Neural progenitor cell (in vitro differentiated cells): ENCODE measurements around the gene MKX.

ENCODE experiments used
- CTCF ChIP-seq: fragments of 200-600 bp; sonication (generic); IDR thresholded peaks from 2 replicates; pipeline ENCODE4 v1.5.1; 2017; ENCODE audit warnings: antibody characterized with exemption, mild to moderate bottlenecking
- EZH2 ChIP-seq: fragments of 200-600 bp; sonication (generic); IDR thresholded peaks from 2 replicates; pipeline ENCODE4 v1.6.1; 2017; ENCODE audit warnings: antibody characterized with exemption, mild to moderate bottlenecking, moderate library complexity

DNA sequence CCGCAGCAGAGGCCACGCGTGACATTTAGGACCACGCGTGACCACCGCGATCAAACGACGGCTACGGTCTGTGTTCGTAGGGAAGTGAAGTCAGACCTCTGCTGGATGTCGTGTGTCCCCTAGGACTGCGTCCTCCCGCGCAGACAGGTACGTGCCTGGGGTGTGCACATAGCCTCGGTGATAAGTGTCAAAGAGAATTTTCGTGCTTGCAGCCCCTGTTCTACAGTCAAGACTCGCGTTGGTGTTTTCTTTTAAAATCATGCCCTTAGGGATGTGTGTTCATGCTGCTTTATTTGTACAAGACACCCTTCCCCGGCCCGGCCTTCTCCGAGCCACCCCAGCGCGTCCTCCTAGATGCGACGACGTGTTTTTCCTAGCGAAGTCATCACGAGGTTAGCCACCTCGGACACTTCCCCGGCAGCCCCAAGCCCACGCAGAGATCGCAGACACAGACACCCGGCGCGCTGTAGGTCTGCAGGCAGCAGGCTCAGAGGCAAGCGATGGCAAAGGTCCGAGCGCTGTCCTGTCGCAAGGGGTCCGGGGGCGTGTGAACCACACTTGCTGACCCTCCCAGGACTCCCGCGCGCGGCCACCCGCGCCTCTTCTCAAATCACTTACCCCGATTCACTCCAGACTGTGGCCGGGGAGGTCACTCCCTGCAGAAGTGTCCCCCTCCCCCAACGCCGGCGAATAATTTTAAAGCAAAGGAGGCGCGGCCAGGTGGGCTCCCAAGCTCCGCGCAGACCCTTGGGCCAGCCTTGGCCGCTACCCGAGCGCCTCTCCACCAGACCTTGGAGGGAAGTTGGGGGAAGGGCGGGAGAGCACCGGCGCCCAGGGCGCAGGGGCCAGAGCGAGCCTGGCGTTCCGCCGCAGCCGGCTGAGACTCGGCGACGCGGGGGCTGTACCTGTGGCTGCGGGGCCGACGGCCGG is 552 bp downstream of the MKX start:
- TF ChIP-seq CTCF (no peak), EZH2 (no peak)
